Fibroblast of skin of scalp (primary cell): Measurements from ENCODE around the gene SLC16A1.
"Not testable (repeated sequence)": the region's sequence is repeated elsewhere in the genome, so short reads cannot be mapped to it uniquely, and the experiment has no call there.

Experiments
- DNase-seq: peaks from one replicate; pipeline ENCODE4 v3.0.0-alpha.2; 2013

Gene SLC16A1

DNA sequence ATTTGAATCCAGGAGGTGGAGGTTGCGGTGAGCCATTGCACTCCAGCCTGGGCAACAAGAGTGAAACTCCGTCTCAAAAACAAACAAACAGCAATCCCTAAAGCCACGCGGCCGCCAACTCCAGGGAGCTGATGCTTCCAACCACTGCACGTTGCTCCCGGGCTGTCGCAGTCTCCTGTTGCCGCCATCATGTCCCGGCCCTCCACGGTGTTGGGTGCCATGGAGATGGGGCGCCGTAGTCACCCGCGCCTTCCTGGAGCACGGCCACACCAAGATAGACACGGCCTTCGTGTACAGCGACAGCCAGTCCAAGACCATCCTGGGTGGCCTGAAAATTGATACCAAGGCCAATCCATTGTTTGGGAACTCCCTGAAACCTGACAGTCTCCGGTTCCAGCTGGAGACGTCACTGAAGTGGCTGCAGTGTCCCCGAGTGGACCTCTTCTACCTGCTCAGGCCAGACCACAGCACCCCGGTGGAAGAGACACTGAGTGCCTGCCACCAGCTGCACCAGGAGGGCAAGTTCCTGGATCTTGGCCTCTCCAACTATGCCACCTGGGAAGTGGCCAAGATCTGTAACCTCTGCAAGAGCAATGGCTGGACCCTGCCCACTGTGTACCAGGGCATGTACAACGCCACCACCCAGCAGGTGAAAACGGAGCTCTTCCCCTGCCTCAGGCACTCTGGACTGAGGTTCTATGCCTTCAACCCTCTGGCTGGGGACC, 32.6 kb downstream of the SLC16A1 start:
- DNase-seq: no peak

DNA sequence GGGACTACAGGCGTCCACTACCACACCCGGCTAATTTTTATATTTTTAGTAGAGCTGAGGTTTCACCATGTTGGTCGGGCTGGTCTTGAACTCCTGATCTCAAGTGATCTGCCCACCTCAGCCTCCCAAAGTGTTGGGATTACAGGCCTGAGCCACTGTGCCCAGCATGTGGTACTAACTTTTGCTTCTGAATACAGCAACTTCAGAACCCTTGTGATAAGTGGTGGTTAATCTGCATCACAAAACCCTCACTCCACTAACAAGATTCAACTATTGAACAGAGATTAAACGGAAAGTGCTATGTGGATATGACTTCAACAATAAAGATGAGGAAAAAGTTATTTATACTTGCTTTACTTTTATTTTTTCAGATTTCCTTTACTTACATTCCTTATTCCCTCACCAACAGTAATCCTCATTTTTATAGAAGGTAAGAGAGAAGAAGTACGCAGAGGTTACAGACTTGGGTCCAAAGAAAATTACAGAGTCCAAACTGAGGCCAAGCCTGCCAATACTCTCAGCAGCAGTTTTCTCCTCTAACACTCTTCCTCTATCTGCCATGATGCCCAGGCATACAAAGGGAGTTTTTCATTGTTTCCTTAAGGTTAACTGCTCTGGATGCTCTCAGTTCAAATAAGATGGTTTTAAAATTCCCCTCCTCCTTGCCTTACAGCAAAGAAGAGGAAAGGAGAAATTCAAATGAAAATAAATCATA, 44.3 kb downstream of the SLC16A1 start:
- DNase-seq: no peak

DNA sequence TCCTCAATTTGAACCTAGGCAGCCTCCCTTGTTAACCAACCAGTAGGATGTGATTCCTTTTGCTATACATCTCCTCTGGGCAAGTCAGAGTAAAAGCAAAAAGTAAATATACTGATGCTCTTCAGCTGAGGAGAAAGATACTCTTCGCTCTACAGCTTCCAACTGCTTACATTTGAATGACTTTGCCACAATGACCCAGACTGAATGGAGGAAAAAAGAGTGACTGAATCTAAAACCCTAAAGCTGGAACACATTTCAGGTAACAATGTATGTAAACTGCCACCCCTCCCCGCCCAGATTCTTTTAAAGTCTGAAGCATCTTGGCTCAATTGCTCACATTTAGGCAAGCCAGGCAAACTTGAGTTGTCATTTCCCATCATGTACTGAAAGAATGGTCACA, 46.1 kb downstream of the SLC16A1 start:
- no peak for DNase-seq

DNA sequence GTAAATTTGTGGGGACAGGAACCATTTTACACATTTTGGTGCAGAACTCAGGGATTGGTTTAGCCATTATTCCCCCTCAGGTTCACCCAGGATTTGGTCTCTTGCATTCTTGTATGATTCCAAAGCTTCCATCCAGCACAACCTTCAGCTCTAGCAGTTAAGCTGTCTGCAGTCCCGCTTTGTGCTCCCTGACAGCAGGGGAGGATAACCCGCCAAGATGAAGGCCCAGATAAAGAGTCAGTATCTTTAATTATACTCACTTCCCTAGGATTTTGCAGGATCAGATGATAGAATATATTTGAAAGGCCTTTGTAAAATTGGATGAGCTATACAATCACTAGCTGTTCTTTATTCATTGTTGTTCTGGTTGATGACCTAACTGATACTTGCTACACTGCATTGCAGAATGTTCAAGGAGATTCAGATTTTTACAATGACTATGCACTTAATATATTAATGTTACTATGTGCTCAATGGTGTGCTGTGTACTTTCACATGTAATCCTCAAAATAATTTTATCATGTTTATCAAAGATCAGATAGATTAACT, 49.8 kb downstream of the SLC16A1 start:
- no peak for DNase-seq

DNA sequence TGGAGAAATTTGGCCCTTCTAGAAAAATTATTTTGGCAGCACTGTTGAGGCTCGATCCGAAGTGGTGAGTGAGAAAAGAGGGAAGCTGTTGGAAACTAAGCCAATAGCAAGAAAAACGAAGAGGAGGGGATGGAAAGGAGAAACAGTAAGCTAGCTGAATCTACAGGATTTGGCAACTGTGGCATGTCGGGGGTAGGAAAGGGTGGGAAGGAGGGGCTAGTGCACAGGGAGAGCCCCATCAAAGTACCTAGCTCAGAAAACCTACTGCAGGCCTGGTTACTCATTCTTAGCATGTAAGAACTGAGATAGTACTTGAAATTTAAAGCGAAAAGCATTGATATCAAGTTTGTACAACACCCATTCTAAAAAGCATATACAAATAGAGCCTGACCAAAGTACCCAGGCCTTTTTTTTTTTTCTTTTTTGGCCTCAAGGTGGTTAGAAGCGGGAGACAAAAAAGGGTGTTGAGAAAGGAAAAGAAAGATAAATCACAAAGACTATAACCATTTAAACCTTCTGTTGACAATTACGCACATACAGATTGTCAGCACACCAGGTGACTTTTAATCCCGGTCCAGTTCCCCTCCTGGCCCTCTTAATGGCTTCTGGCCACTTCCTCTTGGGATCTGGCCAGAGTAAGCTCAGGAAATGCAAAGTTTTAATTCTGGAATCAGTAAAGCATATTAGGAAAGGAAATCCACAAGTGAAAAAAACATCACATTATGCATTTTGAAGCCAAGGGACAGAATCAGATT, 50.4 kb downstream of the SLC16A1 start:
- DNase-seq: no peak

DNA sequence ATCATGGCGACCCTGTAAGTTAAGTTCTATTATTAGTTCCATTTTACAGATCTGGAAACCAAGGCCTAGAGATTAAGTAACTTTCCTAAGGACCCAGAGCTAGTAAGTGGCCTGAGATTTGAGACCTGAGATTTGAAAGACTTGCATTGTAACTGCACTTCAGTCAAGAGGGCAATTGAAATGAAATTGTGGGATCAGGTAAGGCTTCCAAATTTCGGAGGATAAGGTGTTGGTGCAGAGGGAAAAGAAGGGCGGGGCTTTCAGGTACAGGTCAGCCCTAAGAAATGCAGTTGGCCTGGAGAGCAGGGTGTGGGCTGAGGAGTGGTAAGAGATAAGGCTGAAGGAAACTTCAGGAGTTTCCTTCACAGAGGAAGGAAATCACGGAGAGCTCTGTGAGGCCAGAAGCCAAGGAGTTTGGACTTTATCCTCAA, 51.1 kb downstream of the SLC16A1 start:
- no peak for DNase-seq

DNA sequence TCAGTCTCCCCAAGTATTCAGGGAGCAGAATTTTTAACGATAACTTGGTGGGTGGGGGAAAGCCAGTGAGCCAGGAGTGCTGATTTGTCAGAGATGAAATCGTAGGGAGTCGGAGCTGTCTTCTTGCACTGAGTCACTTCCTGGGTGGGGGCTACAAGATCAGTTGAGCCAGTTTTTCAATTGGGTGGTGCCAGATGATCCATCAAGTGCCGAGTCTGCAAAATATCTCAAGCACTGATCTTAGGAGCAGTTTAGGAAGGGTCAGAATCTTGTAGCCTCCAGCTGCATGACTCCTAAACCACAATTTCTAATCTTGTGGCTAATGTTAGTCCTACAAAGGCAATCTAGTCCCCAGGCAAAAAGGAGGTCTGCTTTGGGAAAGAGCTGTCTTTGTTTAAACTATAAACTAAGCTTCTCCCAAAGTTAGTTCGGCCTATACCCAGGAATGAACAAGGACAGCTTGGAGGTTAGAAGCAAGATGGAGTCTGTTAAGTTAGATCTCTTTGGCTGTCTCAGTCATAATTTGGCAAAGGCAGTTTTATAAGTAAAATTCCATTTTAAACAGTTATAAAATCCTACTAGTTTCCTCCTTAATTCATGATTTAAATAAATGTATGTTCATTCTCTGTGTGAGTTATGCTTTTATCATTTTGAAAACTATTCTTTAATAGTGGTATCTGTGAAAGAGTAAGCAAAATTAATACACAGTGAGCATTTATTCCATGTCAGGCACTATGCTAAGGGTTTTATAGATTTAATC, 51.7 kb downstream of the SLC16A1 start:
- DNase-seq: peak; percentile 47

DNA sequence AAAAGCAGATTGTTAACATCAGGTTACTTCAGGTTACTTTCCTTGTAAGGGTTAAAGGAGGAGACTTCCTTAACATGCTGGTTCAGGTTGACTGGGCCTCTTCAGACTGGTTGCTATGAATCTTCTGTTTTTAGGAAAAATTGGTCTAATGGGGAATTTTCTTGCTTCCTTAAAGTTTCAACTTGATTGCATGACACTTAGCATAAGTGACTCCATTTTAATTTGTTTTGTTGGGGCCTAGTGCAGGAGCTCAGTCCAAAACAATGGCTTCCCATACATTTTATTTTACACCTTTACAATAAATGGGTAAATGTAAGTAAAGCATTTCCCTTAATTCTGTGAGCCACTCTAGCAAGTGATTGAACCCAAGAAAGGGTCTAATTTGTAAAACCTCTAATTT, 53.8 kb downstream of the SLC16A1 start:
- DNase-seq: no peak

DNA sequence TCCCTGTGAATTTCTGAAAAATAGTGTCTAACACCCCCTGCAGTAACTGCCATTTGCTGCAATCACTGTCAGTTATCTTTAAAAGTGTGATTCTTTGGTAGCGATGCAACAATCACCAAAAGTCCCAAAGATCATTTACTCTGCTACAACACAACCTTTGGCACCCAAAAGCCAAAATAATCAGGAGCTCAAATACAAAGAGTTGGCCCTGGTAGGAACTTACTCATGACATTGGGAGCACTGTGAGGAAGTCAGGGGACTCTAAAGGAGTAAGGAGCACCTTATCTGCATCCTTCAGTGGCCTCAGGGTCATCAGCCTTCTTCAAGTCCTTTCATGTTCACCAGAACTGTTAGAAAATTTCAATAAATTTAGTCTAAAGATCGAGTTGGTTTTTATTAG, 54.6 kb downstream of the SLC16A1 start:
- DNase-seq: no peak

DNA sequence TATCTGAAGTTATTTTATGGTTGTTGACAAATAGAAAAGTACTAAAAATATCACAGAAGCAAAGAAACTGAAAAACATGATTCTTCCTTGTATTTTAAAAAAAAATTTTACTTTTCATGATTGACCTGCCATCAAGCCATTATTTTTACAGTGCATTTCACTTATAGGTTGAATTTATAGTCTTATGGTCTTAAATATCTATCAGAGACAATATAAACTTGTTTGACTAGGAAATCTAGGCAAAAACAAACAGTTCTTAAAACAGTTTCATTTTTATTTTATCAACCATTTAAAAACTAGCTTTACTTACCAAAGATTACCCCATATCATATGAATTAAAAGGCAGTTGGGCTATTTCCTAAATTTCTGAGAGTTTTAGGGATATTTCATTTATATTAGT, 59.2 kb downstream of the SLC16A1 start:
- no peak for DNase-seq

DNA sequence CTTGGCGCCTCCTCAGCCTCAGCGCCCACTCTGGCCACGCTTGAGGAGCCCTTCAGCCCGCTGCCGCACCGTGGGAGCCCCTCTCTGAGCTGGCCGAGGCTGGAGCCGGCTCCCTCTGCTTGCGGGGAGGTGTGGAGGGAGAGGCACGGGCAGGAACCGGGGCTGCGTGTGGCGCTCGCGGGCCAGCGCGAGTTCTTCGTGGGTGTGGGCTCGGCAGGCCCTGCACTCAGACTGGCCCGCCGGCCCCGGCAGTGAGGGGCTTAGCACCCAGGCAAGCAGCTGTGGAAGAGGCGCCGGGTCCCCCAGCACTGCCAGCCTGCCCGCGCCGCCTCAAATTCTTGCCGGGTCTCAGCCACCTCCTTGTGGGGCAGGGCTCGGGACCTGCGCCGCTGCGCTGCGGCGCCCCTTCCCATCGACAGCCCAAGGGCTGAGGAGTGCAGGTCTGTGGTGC, 61.4 kb downstream of the SLC16A1 start:
- no peak for DNase-seq

DNA sequence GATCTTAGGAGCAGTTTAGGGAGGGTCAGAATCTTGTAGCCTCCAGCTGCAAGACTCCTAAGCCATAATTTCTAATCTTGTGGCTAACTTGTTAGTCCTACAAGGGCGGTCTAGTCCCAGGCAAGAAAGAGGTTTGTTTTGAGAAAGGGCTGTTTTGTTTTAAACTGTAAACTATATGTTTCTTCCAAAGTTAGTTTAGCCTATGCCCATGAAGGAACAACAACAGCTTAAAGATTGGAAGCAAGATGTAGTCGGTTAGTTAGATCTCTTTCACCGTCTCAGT, 62.0 kb downstream of the SLC16A1 start:
- DNase-seq: no peak

DNA sequence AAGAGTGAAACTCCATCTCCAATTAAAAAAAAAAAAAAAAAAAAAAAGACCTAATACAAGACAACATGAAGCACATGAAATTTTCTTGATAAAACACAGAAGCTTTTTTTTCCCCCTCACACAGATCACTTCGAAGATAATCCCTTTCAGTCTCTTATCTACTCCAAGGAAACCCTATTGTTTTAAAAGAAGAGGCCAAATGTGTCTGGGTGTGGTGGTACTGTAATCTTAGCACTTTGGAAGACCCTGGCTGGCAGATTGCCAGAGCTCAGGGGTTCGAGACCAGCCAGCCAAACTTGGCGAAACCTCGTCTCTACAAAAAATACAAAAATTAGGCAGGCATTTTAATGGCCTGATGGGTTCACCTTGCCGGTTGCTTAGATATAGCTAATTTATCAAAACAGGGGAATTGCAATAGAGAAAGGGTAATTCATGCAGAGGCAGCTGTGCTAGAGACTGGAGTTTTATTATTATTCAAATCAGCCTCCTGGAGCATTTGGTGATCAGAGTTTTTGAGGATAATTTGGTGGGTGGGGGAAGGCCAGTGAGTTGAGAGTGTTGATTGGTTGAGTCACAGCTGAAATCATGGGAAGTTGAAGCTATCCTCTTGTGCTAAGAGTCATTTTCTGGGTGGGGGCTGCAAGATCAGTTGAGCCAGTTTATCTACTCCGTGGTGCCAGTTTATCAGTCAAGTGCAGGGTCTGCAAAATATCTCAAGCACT, 62.5 kb downstream of the SLC16A1 start:
- no peak for DNase-seq

DNA sequence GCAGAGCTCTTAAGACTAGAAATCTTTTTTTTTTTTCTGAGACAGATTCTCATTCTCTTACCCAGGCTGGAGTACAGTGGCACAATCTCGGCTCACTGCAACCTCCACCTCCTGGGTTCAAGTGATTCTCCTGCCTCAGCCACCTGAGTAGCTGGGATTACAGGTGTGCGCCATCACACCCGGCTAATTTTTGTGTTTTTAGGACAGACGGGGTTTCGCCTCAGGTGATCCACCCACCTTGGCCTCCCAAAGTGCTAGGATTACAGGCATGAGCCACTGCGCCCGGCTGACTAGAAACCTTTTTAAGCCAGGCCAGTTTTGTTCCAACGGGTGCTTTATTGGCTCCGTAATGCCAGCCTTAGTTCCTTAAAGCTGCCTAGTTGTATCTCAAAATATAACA, 66.1 kb downstream of the SLC16A1 start:
- DNase-seq: not testable (repeated sequence)

DNA sequence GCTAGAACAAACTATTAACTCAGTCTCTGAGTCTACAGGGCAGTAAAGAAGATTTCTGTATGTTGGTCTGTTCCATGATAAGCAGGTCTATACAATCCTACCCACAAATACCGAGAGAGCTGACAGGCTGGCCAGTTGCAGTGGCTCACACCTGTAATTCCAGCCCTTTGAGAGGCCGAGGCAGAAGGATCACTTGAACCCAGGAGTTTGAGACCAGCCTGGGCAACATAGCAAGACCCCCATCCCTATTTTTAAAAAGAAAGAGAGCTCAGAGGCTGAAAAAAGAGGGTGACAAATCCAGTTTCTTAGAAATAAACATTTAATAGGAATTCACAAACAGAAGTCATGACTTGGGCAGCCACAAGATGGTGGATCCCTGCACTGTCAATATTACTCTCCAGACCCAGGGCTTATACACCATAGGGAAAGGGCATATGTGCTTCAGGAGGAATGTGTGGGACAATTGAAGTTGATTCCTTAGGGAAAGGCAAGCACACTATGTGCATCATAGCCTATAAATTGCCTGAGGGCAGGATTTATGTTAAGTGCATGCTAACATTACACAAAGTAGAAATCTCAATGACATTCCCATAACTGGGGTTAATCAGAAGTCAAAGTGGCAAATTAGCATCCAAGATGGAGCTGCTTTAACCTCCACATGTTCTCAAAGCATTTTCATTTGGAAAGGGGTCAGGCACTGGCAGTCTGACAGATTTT, 66.8 kb downstream of the SLC16A1 start:
- DNase-seq: no peak

DNA sequence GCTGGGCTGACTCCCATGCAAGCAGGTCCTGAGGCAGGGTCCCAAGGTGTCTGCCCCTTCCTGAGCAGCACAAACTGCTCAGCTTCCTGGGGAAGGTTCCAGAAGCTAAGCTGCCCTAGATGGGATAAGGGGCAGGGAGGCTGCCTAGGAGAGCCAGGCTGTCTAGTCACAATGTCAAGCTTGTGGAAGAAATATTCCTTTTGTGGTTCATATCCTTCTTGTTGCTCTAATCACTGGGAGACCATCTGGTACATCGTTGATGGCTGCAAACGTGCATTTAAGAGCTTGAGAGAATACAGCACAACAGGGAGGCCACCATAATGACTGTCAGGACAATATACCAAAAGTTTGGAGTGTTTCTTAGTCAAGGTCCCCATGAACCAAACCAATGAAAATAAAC, 67.4 kb downstream of the SLC16A1 start:
- no peak for DNase-seq

DNA sequence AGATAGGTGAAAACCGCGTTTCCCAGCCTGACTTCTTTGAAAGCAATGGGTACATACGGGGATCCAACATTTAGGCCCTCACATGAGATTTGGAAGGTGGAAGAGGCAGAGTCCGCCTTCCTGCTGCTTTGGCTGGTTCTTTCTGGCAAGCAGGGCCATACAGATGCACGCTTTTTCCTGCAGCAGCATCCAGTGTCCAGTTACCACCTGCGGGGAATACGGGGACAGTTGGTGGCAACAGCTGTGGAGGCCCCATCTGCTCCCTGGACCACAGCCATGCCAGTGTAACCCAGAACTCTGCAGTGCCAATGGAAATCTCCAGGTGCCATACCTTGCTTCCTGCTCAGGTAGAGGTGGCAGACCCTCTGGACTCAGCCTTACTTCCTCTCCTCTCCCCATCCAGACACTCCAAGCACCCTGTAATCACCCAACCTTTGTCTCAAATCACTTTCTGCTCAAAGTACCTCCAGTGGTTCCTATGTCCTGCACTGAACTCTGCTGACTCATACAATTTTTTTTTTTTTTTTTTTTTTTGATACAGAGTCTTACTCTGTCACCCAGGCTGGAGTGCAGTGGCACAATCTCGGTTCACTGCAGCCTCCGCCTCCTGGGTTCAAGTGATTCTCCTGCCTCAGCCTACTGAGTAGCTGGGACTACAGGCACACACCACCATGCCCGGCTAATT, 68.3 kb downstream of the SLC16A1 start:
- DNase-seq: no peak

DNA sequence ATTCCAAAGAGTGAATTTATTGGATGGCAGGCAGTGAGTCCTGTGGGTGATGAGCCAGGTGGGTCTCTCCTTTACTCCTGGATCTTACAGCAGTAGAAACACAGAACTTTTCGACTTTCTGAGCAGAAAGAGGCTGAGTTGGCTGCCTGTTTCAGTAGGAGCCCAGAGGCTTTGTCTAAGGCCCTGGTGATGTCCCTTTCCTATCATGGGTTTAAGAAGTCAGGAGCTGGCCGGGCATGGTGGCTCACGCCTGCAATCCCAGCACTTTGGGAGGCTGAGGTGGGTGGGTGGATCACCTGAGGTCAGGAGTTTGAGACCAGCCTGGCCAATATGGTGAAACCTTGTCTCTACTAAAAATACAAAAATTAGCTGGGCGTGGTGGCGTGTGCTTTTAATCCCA, 71.0 kb downstream of the SLC16A1 start:
- not testable (repeated sequence) for DNase-seq

DNA sequence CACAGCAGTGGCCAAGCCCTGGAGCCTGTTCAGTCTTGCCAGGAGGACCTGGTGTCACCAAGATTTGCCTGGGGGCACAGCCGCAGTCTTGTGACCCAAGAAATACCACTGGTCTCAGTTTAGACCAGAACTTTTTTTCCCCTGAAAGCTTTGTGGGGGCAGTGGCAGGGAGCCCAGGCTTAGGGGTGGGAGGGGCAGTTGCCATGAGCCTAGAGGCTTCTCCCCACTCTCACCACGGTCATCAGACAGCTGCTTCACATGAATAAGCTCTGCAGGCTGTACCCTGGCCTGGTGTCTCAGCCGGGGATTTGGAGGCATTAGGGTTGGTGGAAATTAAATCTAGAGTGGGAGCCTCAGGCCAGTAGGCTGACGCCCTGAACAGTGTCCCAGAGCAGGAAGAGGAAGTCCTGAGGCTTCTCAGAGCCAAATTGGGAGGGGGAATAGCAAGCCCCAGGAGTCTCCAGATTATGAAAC, 73.7 kb downstream of the SLC16A1 start:
- no peak for DNase-seq

DNA sequence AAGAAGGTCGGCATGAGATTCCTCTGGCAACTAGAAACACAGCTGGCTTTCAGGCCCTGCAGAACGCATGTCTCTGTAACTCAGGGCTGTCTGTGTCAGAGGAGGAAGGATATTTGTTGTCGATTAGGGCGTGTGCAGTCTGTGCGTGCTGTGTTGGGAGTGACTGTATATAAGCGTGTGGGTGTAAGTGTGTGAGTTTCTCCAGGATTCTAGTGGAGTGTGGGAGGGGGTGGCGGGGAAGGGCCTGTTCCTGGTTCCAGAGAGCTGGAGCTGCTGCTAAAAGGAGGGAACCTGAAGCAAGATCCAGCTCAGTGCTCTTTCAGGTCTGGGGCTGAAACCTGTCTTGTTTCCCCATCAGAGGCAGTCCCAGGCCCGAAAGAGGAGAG, 74.3 kb downstream of the SLC16A1 start:
- DNase-seq: peak; percentile 15

DNA sequence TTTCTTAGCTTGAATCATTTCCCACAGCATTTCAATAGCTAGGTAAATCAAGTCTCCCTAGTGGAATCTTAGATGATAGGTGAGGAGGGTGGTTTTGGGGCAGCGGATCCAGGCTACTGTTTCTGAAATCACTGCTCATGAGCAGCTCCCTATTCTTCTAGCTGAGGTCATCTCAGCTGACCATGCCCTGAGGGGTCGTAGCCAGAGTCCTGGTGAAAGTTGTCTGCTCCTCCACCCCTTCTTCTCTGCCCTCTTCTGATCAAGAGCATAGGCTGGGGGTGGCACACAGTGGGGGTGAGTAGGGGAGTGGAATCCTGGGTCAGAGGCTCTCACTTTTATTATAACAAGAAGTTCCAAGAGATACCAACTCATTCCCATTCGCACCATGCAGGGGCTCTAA, 76.2 kb downstream of the SLC16A1 start:
- no peak for DNase-seq
